Transverse colon (tissue), 4 donors: ENCODE data around the gene PHGDH.

Source experiments
- EP300 ChIP-seq: sonication (generic); formaldehyde crosslinking; IDR thresholded peaks from one replicate; pipeline ENCODE4 v1.6.1; 2017; ENCODE audit warnings: antibody characterized with exemption, low read depth
- POLR2AphosphoS5 ChIP-seq, 3 donors: sonication (generic); formaldehyde crosslinking; IDR thresholded peaks; one replicate each; pipeline ENCODE4 v1.6.1; 2016; ENCODE audit warnings: antibody characterized with exemption in 3 of 3
- TF ChIP-seq, protein P1 (sequence below), 5 experiments: fragments of 200-600 bp in 3 of 5; fragments of 450-650 bp in 2 of 5; sonication (generic) in 3 of 5; IDR thresholded peaks; 1 replicate in 2 of 5; 2 replicates in 3 of 5; pipeline ENCODE4 v1.5.1; 2016 to 2017; ENCODE audit warnings: antibody characterized with exemption in 5 of 5, inconsistent platforms in 3 of 5, mild to moderate bottlenecking in 2 of 5, moderate library complexity in 1 of 5

DNA sequence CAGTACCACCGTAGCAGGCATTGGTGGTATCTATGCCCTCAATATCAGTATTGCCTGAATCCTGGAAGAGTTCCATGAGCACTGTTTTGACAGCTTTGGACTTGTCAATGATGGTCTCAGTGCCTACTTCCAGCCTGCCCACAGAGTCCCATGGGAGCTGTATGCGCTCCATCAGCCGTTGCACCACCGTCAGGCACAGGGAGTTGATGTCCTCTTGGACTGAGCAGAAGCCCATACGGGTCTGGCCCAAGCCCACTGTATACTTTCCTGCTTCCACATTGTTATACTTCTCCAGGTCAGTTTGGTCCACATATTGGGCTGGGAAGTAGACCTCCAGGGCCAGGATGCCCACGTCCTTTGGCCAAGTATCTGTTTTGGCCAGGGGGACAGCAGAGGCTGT, 52.5 kb downstream of the PHGDH start:
- TF ChIP-seq, protein P1, sequence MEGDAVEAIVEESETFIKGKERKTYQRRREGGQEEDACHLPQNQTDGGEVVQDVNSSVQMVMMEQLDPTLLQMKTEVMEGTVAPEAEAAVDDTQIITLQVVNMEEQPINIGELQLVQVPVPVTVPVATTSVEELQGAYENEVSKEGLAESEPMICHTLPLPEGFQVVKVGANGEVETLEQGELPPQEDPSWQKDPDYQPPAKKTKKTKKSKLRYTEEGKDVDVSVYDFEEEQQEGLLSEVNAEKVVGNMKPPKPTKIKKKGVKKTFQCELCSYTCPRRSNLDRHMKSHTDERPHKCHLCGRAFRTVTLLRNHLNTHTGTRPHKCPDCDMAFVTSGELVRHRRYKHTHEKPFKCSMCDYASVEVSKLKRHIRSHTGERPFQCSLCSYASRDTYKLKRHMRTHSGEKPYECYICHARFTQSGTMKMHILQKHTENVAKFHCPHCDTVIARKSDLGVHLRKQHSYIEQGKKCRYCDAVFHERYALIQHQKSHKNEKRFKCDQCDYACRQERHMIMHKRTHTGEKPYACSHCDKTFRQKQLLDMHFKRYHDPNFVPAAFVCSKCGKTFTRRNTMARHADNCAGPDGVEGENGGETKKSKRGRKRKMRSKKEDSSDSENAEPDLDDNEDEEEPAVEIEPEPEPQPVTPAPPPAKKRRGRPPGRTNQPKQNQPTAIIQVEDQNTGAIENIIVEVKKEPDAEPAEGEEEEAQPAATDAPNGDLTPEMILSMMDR (IDR thresholded peaks at IDR 0.05): no peak
- peak in 1 of 3 donors; percentile 32 for TF ChIP-seq POLR2AphosphoS5 (IDR thresholded peaks at IDR 0.05)
- TF ChIP-seq EP300: no peak
